ENCODE data around the gene LHFPL4. TPM values are rescaled to one million over a fixed set of nuclear protein-coding genes. Genes with fewer than 3 reads are reported as not detected.

The LHFPL4 gene
- total and polyA plus RNA-seq, 2 of the 13 experiments (the other 11 are each of a cell fraction or from before 2014, with no cell fraction given), result 0.02 to 0.03 TPM

DNA sequence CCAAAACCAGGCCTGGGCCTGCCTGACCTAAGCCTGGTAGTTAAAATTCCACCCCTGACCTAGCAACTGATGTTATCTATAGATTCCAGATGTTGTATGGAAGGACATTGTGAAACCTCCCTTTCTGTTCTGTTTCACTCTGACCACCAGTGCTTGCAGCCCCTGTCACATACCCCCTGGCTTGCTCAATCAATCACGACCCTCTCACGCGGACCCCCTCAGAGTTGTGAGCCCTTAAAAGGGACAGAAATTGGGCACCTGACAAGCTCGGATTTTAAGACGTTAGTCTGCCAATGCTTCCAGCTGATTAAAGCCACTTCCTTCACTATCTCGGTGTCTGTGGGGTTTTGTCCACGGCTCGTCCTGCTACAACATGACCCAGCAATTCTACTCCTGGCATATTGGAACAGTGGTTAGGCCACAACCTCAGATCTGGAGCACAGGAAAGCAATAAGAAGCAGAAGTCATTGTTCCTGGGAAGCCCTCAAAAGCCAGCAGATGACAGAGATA, 36.7 kb upstream of the LHFPL4 start:
- no peak overlapping the region for H3K4me3 ChIP-seq (replicated peaks in 1 of 3; ENCODE audit: insufficient read depth in 1 of 3, low read depth in 2 of 3, low read length in 3 of 3)
- TF ChIP-seq FOXP1 (IDR thresholded peaks at IDR 0.05) (no peak), FOXP1 (CRISPR knock-in tag; IDR thresholded peaks at IDR 0.05) (no peak), MAFG (CRISPR knock-in tag; IDR thresholded peaks at IDR 0.05) (no peak), NR2F1 (CRISPR knock-in tag; IDR thresholded peaks at IDR 0.05) (no peak), SUZ12 (IDR thresholded peaks at IDR 0.05; ENCODE audit: low read depth, low read length) (no peak), SNAI1 (CRISPR knock-in tag; IDR thresholded peaks at IDR 0.05; ENCODE audit: borderline replicate concordance) (no peak), PAF1 (CRISPR knock-in tag; IDR thresholded peaks at IDR 0.05) (no peak), ZNF160 (CRISPR knock-in tag; IDR thresholded peaks at IDR 0.05) (no peak), HDAC1 (CRISPR knock-in tag; IDR thresholded peaks at IDR 0.05) (no peak), ZNF589 (CRISPR knock-in tag; conservative IDR thresholded peaks at IDR 0.05) (no peak), ZSCAN25 (CRISPR knock-in tag; IDR thresholded peaks at IDR 0.05) (no peak), MAFF (IDR thresholded peaks at IDR 0.05; ENCODE audit: low read depth, low read length) (no peak)
- TF ChIP-seq, protein P1, sequence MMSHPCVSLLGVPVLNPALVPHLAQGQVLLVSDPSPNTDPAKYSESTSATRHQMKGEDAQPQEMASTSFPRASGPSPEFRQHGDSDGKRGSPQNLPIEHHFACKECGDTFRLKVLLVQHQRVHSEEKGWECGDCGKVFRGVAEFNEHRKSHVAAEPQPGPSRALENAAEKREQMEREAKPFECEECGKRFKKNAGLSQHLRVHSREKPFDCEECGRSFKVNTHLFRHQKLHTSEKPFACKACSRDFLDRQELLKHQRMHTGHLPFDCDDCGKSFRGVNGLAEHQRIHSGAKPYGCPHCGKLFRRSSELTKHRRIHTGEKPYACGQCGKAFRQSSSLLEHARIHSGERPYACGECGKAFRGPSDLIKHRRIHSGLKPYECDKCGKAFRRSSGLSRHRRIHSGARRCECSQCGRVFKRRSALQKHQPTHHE (CRISPR knock-in tag; IDR thresholded peaks at IDR 0.05; ENCODE audit: borderline replicate concordance), result no peak
- no TSS peak for BruUV-seq (replicated peaks)

More for the DNA sequence above, 36.7 kb upstream of the LHFPL4 start:
- H2AFZ ChIP-seq (ENCODE audit: low read length), result no peak overlapping the region
- no peak for ATAC-seq
- 0 out of 5 replicates have a peak, but pooled peaks cover 0 to 6% of the 10 kb centered on the region in 2 experiments for H3K27me3 ChIP-seq (ENCODE audit: control insufficient read depth in 1 of 2, insufficient read depth in 2 of 2, low read length in 2 of 2)
- POLR2A ChIA-PET, result no interaction called here
- H3K9me3 ChIP-seq (ENCODE audit: low read length), result no peaks in the 10 kb centered on the region
- in situ Hi-C loops (cut with HindIII; ENCODE audit: extremely low pct_ligation_motif_present, low pct_unique_long_range_greater_than_20kb), result no loop called here
- H3K4me2 ChIP-seq (ENCODE audit: low read depth, low read length), result no peak overlapping the region
- FAIRE-seq, result no peak
- CTCF ChIA-PET (ENCODE audit: low intra/inter-chr PET ratio, low total read pairs), result no interaction called here
- no peaks in the 10 kb centered on the region for H3K36me3 ChIP-seq (replicated peaks in 1 of 2; ENCODE audit: control insufficient read depth in 1 of 2, insufficient read depth in 2 of 2, low read length in 2 of 2)
- H3K79me2 ChIP-seq (ENCODE audit: insufficient read depth, low read length), result no peaks in the 10 kb centered on the region
- H4K20me1 ChIP-seq (ENCODE audit: insufficient read depth, low read length), result no peaks in the 10 kb centered on the region
- no peak for DNase-seq (ENCODE audit: low spot score)
- 0% methylated on average over 7 of the region's 8 CpGs for WGBS (ENCODE audit: low lambda C conversion rate)
- no peak overlapping the region for H3K9ac ChIP-seq (ENCODE audit: insufficient read depth, low read depth, low read length)
- intact Hi-C loops (cut with micrococcal nuclease; ENCODE audit: unreplicated experiment), result no loop called here
- no peak overlapping the region for H3K27ac ChIP-seq (ENCODE audit: extremely low read length, insufficient read depth, low read length)
- H3K4me1 ChIP-seq (ENCODE audit: insufficient read depth, low read length), result no peaks in the 10 kb centered on the region

Measured in HepG2 (cell line).